Activated CD8-positive, alpha-beta memory T cell treated with anti-CD3 and anti-CD28 coated beads, Interleukin-2, amount 50 U/mL, for 48 hours (primary cell): Measurements from ENCODE around the gene NRROS.
A peak's percentile ranks its signal among the peaks of the same experiment; 100 is the strongest.

Experiments used
- DNase-seq: peaks from one replicate; pipeline ENCODE4 v3.0.0-alpha.2; 2020

NRROS gene

DNA sequence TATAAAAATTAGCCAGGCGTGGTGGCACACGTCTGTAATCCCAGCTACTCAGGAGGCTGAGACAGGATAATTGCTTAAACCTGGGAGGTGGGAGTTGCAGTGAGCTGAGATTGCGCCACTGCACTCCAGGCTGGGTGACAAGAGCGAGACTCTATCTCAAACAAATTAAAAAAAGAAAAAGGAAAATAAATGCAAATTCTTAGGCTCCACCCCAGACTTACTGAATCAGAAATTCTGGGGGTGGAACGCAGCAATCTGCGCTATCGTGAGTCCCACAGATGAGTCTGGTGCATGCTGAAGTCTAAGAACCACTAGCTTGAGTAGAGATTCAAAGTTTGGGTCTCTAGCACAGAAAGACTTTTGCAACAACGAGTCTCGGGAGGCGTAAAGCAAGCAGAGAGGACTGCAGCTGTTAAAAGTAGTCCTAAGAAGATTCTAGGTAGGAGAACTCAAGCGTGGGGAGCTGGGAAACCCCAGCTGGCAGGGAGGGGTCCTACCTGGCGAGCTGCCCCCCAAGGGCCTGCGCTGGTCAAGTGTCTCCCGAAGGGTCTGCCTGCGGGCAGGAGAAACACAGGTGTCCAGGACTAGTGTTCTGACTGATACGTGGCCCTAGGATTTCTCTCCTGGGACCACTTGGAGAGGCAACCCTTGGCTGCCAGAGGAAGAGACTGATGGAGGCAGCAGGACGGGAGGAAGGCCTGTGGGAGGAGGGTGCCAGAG is 50.6 kb downstream of the NRROS start:
- no peak for DNase-seq

DNA sequence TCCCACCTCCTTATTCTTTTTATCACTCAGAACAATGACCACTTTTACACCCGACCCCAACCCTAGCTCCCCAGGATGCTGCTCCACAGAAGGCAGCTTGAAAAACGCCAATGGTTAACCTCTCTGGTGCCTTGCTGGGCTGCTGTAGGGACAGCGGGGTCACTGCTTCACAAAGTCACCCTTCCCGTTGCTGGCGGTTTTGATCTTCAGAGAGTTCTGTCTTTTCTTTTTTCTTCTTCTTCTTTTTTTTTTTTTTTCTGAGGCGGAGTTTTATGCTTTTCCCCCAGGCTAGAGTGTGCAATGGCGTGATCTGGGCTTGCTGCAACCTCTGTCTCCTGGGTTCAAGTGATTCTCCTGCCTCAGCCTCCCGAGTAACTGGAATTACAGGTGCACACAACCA is 51.9 kb downstream of the NRROS start:
- DNase-seq, result no peak

DNA sequence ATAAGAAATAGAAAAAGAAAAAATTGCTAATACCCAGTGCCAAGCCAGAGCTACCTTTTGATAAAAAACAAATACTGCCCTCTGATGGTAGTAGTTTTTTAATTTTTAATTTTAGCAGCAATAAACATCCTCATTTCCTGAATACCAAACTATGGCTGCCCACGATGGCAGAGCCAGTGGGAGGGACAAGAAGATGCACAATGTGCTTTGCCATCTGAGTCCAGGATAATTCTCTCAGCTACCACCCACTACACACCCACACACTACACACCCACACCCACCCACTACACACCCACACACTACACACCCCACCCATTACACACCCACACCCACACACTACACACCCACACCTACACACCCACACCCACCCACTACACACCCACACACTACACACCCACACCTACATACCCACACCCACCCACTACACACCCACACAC is 54.7 kb downstream of the NRROS start:
- peak; percentile 65 for DNase-seq

DNA sequence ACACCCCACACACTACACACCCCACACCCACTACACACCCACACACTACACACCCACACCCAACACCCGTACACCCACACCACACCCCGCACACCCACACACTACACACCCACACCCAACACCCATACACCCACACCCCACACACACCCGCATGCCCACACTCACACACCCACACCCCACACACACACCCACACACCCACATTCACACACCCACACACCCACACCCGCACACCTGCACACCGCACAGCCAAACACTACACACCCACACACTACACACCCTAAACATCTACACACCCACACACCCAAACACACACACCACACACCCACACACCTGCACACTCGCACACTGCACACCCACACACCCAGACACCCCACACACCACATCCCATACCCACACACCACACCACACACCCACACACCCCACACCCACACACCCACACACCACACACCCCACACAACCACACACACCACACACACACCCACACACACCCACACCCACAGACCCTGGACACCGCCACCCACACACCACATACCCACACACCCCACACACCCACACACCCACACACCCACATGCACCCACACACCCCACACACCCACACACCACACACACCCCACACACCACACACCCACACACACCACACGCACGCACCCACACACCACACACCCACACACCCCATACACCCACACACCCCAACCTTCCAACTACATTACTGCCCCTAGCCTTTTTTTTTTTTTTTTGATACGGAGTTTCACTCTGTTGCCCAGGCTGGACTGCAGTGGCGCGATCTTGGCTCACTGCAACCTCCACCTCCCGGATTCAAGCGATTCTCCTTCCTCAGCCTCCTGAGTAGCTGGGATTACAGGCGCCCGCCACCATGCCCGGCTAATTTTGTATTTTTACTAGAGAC is 55.7 kb downstream of the NRROS start:
- DNase-seq, result peak; percentile 71

DNA sequence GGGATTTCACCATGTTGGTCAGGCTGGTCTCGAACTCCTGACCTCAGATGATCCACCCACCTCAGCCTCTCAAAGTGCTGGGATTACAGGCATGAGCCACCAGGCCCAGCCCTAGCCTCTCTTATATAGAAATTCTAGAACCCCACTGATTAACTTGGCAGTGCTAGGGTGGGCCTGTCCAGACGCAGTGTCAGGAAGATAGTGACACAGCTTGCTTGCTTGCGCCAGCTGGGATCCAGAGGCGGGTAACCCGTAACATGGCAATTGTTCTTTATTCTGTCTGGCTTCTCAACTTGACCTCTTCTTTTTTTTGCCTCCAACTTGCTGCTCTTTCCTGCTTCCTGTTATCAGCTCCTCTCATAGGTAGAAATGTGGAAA is 56.3 kb downstream of the NRROS start:
- no peak for DNase-seq

DNA sequence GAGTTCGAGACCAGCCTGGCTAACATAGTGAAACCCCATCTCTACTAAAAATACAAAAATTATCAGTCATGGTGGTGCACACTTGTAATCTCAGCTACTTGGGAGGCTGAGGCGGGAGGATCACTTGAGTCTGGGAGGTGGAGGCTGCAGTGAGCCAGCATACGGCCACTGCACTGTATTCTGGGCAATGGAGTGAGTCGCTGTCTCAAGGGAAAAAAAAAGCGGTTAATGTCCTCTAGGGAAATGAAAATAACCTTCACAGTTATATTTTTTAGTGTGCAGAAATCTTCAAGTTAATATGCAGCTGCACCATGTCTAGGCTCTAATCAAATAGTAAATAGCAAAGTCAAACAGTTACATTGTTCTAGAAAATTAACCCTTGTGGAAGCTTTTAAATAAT is 57.8 kb downstream of the NRROS start:
- no peak for DNase-seq

- DNase-seq, result no peak
Observed at GRCh38 chr3:196699749-196700148, 60.3 kb downstream of the NRROS start.

DNA sequence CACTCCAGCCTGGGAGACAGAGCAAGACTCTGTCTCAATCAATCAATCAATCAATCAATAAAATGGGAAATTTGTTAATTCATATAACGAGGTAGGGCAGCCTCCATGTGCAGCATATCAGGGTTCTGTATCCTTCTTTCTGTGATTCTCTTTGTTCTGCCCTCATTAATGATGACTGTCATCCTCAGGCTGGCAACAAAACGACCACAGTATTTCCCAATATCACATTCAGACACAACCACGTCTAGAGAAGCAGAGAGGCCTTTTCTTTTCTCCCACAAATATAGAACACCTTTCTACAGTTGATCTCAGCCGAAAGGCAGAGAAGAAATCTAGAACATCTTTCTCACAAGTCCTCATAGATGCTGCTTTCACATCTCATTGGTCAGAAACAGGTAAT is 61.3 kb downstream of the NRROS start:
- DNase-seq, result no peak

DNA sequence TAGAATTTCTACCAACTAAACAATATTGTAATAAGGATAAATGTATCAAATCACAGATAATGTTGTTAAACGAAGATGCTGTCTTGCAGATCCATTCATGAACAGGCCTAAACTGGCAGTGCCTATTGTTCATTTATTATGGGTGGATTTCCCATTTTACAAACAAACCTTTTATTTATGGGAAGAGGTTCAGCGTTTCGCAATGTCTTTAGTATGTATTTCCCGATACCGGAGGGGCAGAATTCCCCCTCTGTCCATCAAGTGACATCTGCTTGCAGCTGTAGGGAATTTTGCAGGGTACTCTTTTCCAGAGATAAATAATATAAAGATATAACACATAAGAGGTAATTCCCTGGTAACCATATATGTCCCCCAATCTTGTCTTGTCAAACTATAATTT is 66.8 kb downstream of the NRROS start:
- DNase-seq, result no peak

DNA sequence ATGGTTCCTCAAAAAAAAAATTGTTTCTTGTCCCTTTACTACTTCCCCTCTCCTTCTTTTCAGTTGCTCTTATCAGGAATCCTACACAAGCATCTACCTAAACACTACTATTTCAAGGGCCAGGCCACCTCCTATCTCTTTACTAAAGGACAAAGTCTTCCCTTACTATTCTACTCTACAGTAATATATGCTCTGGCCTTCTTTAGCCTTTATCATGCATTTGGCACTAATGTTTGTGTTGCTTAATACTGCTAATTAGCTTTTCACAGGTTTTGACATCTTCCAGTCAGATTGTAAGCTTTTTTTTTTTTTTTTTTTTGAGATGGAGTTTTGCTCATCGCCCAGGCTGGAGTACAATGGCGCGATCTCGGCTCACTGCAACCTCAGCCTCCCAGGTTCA is 67.2 kb downstream of the NRROS start:
- no peak for DNase-seq

GRCh38 chr3:196707566-196707965 is 68.1 kb downstream of the NRROS start:
- no peak for DNase-seq

DNA sequence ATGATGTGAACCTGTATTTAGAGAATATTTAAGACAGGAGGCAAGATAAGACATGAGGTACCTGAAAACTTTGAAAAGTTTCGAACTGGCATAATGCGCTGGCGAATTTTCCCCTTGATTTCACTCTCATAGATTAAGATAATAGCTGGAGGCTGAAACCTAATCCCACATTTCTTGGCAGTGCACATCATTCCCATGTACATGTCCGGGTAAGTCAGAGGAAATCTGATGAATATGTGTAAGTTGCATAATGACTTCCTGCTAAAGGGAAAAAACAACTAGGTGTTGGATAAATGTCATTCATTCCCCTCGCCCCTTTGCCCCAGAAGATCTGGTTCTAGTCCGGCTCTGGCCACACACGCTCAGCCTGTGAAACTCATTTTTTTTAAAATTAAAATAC is 69.0 kb downstream of the NRROS start:
- DNase-seq, result no peak
